ENCODE measurements around the gene EPB41L3.

- TF ChIP-seq EZH2 (IDR thresholded peaks at IDR 0.05; ENCODE audit: low read length, missing control alignments) (no peak), CTCF (conservative IDR thresholded peaks at IDR 0.05 in 1 of 2, IDR thresholded peaks at IDR 0.05 in 1 of 2; ENCODE audit: low read depth in 1 of 2, low read length in 2 of 2) (no peak)
Measured at GRCh38 chr18:5508821-5509220, 35.0 kb downstream of the EPB41L3 start.

All from fibroblast of lung (primary cell).